ENCODE measurements around the gene SENP5. TPM values are rescaled to one million over a fixed set of nuclear protein-coding genes. Genes with fewer than 3 reads are reported as not detected.
A peak's percentile ranks its signal among the peaks of the same experiment; 100 is the strongest.

SENP5 gene
- total and polyA plus RNA-seq, 9 of the 15 experiments (the other 6 are each of a cell fraction or from before 2014, with no cell fraction given), result 18.3 to 59.7 (median 35.8) TPM

- TF ChIP-seq ZNF780A (CRISPR knock-in tag; IDR thresholded peaks at IDR 0.05) (peak; percentile 93), BRD4 (IDR thresholded peaks at IDR 0.05) (no peak), MXD1 (CRISPR knock-in tag; IDR thresholded peaks at IDR 0.05; ENCODE audit: borderline replicate concordance, poor library complexity, severe bottlenecking) (peak; percentile 98), ATF6 (CRISPR knock-in tag; IDR thresholded peaks at IDR 0.05) (0 out of 2 replicates have a peak, but pooled peaks have one; percentile 16), HBP1 (CRISPR knock-in tag; IDR thresholded peaks at IDR 0.05) (peak; percentile 99), MLLT1 (IDR thresholded peaks at IDR 0.05) (peak; percentile 48 to 80; a peak in 2 of 4 replicates), CTCFL (IDR thresholded peaks at IDR 0.05; ENCODE audit: borderline replicate concordance, insufficient read depth, low read depth, low read length, poor library complexity, severe bottlenecking) (no peak), ZNF124 (CRISPR knock-in tag; IDR thresholded peaks at IDR 0.05) (no peak), EHMT2 (IDR thresholded peaks at IDR 0.05) (no peak), ZBTB1 (CRISPR knock-in tag; IDR thresholded peaks at IDR 0.05; ENCODE audit: borderline replicate concordance, low read depth) (no peak), YY1 (IDR thresholded peaks at IDR 0.05; ENCODE audit: borderline replicate concordance in 1 of 3, control insufficient read depth in 1 of 3, extremely low read depth in 1 of 3, insufficient read depth in 3 of 3, insufficient read length in 1 of 3, insufficient replicate concordance in 2 of 3, low read depth in 1 of 3, low read length in 2 of 3) (peak in 2 of 3 experiments; percentile 13 to 79), ZNF133 (CRISPR knock-in tag; IDR thresholded peaks at IDR 0.05) (peak; percentile 99), NFYB (IDR thresholded peaks at IDR 0.05; ENCODE audit: extremely low read depth, insufficient read length) (no peak)
These were observed 24.9 kb upstream of the SENP5 start (continued) for GRCh38 chr3:196842567-196843434.

Measured in K562 (cell line).